ENCODE results near the gene C10orf71.

DNA sequence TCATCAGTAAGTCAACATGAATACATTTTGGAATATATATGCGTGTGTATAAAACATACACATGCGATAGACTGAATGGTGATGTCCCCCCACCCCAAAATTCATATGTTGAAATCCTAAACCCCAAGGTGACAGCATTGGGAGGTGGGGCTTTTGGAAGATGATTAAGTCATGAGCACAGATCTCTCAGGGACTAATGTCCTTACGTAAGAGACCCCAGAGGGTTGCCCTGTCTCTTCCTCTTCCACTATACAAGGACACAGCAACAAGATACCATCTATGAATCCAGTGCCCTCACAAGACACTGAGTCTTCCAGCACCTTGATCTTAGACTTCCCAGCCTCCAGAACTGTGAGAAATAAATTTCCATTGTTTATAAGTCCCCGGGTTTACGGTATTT lies 74.4 kb downstream of the C10orf71 start:
- no peak for TF ChIP-seq RXRA (IDR thresholded peaks at IDR 0.05; ENCODE audit: insufficient read depth, low read depth, low read length)
- TF ChIP-seq, protein P1, sequence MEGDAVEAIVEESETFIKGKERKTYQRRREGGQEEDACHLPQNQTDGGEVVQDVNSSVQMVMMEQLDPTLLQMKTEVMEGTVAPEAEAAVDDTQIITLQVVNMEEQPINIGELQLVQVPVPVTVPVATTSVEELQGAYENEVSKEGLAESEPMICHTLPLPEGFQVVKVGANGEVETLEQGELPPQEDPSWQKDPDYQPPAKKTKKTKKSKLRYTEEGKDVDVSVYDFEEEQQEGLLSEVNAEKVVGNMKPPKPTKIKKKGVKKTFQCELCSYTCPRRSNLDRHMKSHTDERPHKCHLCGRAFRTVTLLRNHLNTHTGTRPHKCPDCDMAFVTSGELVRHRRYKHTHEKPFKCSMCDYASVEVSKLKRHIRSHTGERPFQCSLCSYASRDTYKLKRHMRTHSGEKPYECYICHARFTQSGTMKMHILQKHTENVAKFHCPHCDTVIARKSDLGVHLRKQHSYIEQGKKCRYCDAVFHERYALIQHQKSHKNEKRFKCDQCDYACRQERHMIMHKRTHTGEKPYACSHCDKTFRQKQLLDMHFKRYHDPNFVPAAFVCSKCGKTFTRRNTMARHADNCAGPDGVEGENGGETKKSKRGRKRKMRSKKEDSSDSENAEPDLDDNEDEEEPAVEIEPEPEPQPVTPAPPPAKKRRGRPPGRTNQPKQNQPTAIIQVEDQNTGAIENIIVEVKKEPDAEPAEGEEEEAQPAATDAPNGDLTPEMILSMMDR (IDR thresholded peaks at IDR 0.05; ENCODE audit: control extremely low read depth in 1 of 3, insufficient read depth in 1 of 3, low read depth in 1 of 3, low read length in 3 of 3), result no peak
- TF ChIP-seq BACH1 (IDR thresholded peaks at IDR 0.05; ENCODE audit: low read length), result no peak
- no peak for TF ChIP-seq POLR2A (IDR thresholded peaks at IDR 0.05; ENCODE audit: control extremely low read depth in 1 of 2, low read depth in 2 of 2, low read length in 2 of 2)
- TF ChIP-seq, protein P2, sequence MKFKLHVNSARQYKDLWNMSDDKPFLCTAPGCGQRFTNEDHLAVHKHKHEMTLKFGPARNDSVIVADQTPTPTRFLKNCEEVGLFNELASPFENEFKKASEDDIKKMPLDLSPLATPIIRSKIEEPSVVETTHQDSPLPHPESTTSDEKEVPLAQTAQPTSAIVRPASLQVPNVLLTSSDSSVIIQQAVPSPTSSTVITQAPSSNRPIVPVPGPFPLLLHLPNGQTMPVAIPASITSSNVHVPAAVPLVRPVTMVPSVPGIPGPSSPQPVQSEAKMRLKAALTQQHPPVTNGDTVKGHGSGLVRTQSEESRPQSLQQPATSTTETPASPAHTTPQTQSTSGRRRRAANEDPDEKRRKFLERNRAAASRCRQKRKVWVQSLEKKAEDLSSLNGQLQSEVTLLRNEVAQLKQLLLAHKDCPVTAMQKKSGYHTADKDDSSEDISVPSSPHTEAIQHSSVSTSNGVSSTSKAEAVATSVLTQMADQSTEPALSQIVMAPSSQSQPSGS (IDR thresholded peaks at IDR 0.05; ENCODE audit: low read length), result no peak
- no peak for TF ChIP-seq GABPA (IDR thresholded peaks at IDR 0.05; ENCODE audit: borderline replicate concordance, insufficient read depth, low read length)
